Panc1 (cell line): ENCODE results near the gene USP48. TPM values are rescaled to one million over a fixed set of nuclear protein-coding genes. Genes with fewer than 3 reads are reported as not detected.

Experiments
- ATAC-seq: fragments of 200-7000 bp; cut with Tn5 transposase; 2 replicates; pipeline ENCODE4 v1.9.1; 2020; ENCODE audit warnings: mild to moderate bottlenecking, moderate library complexity
- BruUV-seq: library from RNA; stranded (reverse); fragments of 400-500 nt; replicated peaks from 2 replicates; lab custom pipeline; 2021; lab: Mats Ljungman, UMichigan
- CTCF ChIA-PET: fragments of 300-600 bp; sonication (Branson Sonifier 250); formaldehyde crosslinking; loops from one replicate; lab custom pipeline; 2022; ENCODE audit warnings: antibody characterized with exemption; lab: Charles Lee
- POLR2A ChIA-PET: fragments of 300-600 bp; sonication (Branson Sonifier 250); formaldehyde crosslinking; loops from one replicate; lab custom pipeline; 2022; ENCODE audit warnings: antibody characterized with exemption; lab: Charles Lee
- DNase-seq: peaks from one replicate; pipeline ENCODE4 v3.0.0-alpha.2; 2010; ENCODE audit warnings: low read depth, low spot score
- H3K27ac ChIP-seq: 2 replicates; pipeline ENCODE4 v1.5.1; 2011; ENCODE audit warnings: mild to moderate bottlenecking, low read length, inconsistent platforms
- H3K27me3 ChIP-seq: fragments of 200-500 bp; sonication (Bioruptor generic); 2 replicates; pipeline ENCODE4 v1.6.0; 2014; ENCODE audit warnings: low read length, inconsistent platforms; ENCODE audit not compliant: control insufficient read depth, insufficient read depth
- H3K36me3 ChIP-seq: fragments of 200-500 bp; sonication (Bioruptor generic); 2 replicates; pipeline ENCODE4 v1.5.1; 2014; ENCODE audit warnings: inconsistent platforms, mild to moderate bottlenecking, low read length, moderate library complexity; ENCODE audit not compliant: control insufficient read depth, insufficient read depth
- H3K4me1 ChIP-seq: 2 replicates; pipeline ENCODE4 v1.5.1; 2011; ENCODE audit warnings: inconsistent platforms, mild to moderate bottlenecking, low read length, moderate library complexity; ENCODE audit not compliant: control insufficient read depth, insufficient read depth
- H3K4me3 ChIP-seq, 2 experiments: 2 replicates each; pipeline ENCODE4 v1.5.1; 2011 to 2012; ENCODE audit warnings: low read depth in 2 of 2, low read length in 2 of 2, mild to moderate bottlenecking in 2 of 2, inconsistent platforms in 1 of 2, moderate library complexity in 1 of 2
- H3K9me3 ChIP-seq: fragments of 200-500 bp; sonication (Bioruptor generic); 2 replicates; pipeline ENCODE4 v1.5.1; 2014; ENCODE audit warnings: low read depth, mild to moderate bottlenecking, inconsistent platforms, low read length, moderate library complexity; ENCODE audit not compliant: control insufficient read depth, insufficient read depth
- CTCF ChIP-seq: fragments of 450-650 bp; IDR thresholded peaks from 2 replicates; pipeline ENCODE4 v1.5.1; 2017; ENCODE audit warnings: mild to moderate bottlenecking
- POLR2AphosphoS5 ChIP-seq: IDR thresholded peaks from 2 replicates; pipeline ENCODE4 v1.6.1; 2012; ENCODE audit warnings: mild to moderate bottlenecking, low read depth, low read length, moderate library complexity
- REST ChIP-seq, 2 experiments: IDR thresholded peaks; 2 replicates each; pipeline ENCODE4 v1.6.1; 2011 to 2012; ENCODE audit warnings: low read depth in 2 of 2, control low read depth in 1 of 2, low read length in 1 of 2, mild to moderate bottlenecking in 1 of 2, moderate library complexity in 1 of 2; ENCODE audit not compliant: insufficient read depth in 1 of 2
- SIN3A ChIP-seq: IDR thresholded peaks from 2 replicates; pipeline ENCODE4 v1.6.1; 2012; ENCODE audit warnings: low read depth, mild to moderate bottlenecking, low read length, moderate library complexity, borderline replicate concordance; ENCODE audit not compliant: insufficient read depth
- TCF7L2 ChIP-seq: IDR thresholded peaks from 2 replicates; pipeline ENCODE4 v1.6.1; 2011; ENCODE audit warnings: mild to moderate bottlenecking, low read depth, low read length, inconsistent platforms
- in situ Hi-C: cut with HindIII; loops from 2 replicates; pipeline ENCODE4 v1.10.0; 2016; ENCODE audit warnings: low sequenced_read_pairs, low pct_unique_long_range_greater_than_20kb
- intact Hi-C: fragments of 100-400 bp; cut with micrococcal nuclease; formaldehyde crosslinking; loops from one replicate; pipeline ENCODE4 v1.10.0; 2022; ENCODE audit not compliant: unreplicated experiment
- total RNA-seq: library from RNA; stranded (reverse); gene quantifications from one replicate; pipeline ENCODE4 v1.2.1, GENCODE V29; 2021; ENCODE audit not compliant: unreplicated experiment

Gene USP48
- total RNA-seq, 1 experiment from 2014 or later: 71.6 TPM

GRCh38 chr1:21633992-21634805, 148.8 kb downstream of the USP48 start:
- H3K27me3 ChIP-seq: no peaks in the 10 kb centered on the region
- ATAC-seq: 0 out of 2 replicates have a peak, but pooled peaks have one; percentile 14
- no peak overlapping the region for H3K4me3 ChIP-seq
- peaks cover 24% of the 10 kb centered on the region for H3K4me1 ChIP-seq
- TF ChIP-seq POLR2AphosphoS5: no peak
- TF ChIP-seq CTCF: no peak
- no peak for TF ChIP-seq SIN3A
- no peak for TF ChIP-seq TCF7L2
- no peak for TF ChIP-seq REST (IDR thresholded peaks at IDR 0.05; ENCODE audit: insufficient read depth in 1 of 2, low read depth in 2 of 2, low read length in 1 of 2)
- ChIA-PET CTCF (no interaction called here), POLR2A (interaction anchor here (0.6 kb wide), 2 partner anchors 121 to 238 kb away, joined by 3 to 4 read pairs; no protein-coding TSS in a partner anchor)
- H3K9me3 ChIP-seq: no peaks in the 10 kb centered on the region
- in situ Hi-C loops: no loop called here
- no peaks in the 10 kb centered on the region for H3K36me3 ChIP-seq
- no TSS peak for BruUV-seq
- no peak for DNase-seq
- intact Hi-C loops: no loop called here
- H3K27ac ChIP-seq: no peak overlapping the region

- no peak for TF ChIP-seq TCF7L2
- TF ChIP-seq REST (IDR thresholded peaks at IDR 0.05; ENCODE audit: insufficient read depth in 1 of 2, low read depth in 2 of 2, low read length in 1 of 2): no peak
- TF ChIP-seq CTCF: no peak
- TF ChIP-seq POLR2AphosphoS5: no peak
- no peak for TF ChIP-seq SIN3A
- H3K4me3 ChIP-seq: no peak overlapping the region
- H3K27ac ChIP-seq: no peak overlapping the region
- H3K9me3 ChIP-seq: no peaks in the 10 kb centered on the region
- ATAC-seq (no peak), DNase-seq (no peak)
- no peaks in the 10 kb centered on the region for H3K27me3 ChIP-seq
- intact Hi-C loops (no loop called here), in situ Hi-C loops (no loop called here)
- CTCF ChIA-PET: no interaction called here
- H3K4me1 ChIP-seq: peaks cover 14% of the 10 kb centered on the region
- POLR2A ChIA-PET: no interaction called here
- no TSS peak for BruUV-seq
- no peaks in the 10 kb centered on the region for H3K36me3 ChIP-seq
Measured at GRCh38 chr1:21633141-21633755, 149.7 kb downstream of the USP48 start.
